ENCODE data around the gene CRYGN. TPM values are rescaled to one million over a fixed set of nuclear protein-coding genes. Genes with fewer than 3 reads are reported as not detected.

CRYGN gene
- total RNA-seq, 4 donors from 2014 or later, result 1.0 TPM; not detected in 3

DNA sequence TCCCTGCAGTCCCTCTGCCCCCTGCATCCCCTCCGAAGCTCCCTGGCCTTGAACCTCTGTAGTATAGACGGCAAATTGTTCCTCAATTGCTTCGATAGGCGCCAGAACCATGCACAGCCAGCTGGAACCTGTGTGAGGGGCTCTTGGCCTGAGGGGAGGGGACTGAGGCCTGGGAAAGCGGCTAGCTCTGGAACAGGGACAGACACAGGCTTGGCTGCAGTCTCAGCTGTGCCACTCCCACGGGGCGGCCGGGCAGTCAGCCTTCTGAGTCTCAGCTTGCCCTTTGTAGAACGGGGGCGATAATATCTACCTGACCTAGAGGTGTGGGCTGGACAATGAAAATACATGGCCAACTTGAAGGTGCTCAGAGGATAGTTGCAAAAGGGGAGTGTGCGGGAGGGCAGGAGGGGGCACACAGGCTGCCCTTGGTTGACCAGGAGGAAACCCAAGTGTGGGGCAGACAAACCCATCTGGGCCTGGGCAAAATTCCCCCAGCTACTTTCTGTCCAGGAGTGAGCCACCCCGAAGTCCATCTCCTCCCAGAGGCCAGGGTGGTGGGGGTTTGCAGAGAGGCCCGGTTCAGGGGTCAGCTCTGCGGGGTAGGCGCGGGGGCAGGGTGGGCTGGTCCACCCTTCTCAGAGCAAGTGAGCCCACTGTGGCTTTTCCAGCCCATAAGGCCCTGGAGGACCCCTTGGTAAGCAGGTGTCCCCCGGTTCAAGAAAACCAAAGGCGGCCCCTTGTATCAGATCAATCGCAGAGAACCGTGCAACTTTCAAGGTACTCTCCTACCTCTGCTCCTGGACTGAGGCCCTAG lies 4.6 kb downstream of the CRYGN start:
- DNase-seq (ENCODE audit: low spot score) (no peak), ATAC-seq (ENCODE audit: low FRiP score) (no peak)
- TF ChIP-seq, protein P1, sequence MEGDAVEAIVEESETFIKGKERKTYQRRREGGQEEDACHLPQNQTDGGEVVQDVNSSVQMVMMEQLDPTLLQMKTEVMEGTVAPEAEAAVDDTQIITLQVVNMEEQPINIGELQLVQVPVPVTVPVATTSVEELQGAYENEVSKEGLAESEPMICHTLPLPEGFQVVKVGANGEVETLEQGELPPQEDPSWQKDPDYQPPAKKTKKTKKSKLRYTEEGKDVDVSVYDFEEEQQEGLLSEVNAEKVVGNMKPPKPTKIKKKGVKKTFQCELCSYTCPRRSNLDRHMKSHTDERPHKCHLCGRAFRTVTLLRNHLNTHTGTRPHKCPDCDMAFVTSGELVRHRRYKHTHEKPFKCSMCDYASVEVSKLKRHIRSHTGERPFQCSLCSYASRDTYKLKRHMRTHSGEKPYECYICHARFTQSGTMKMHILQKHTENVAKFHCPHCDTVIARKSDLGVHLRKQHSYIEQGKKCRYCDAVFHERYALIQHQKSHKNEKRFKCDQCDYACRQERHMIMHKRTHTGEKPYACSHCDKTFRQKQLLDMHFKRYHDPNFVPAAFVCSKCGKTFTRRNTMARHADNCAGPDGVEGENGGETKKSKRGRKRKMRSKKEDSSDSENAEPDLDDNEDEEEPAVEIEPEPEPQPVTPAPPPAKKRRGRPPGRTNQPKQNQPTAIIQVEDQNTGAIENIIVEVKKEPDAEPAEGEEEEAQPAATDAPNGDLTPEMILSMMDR (IDR thresholded peaks at IDR 0.05), result no peak

DNA sequence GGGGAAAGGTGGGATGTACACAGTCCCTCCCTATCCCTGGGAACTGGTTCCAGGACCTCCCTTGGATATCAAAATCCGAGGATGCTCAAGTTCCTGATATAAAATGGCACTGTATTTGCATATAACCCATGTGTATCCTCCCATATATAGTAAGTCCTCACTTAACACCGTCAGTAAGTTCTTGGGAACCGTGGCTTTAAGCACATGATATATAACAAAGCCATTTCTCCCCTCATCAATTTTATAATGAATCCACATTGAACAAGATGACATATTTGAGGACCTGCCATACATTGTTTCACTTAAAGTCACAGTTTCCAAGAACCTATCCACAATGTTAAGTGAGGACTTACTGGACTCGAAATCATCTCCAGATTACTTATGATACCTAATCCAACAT lies 5.4 kb downstream of the CRYGN start:
- no peak for ATAC-seq (ENCODE audit: low FRiP score)
- DNase-seq (ENCODE audit: low spot score), result no peak
- TF ChIP-seq, protein P1 (IDR thresholded peaks at IDR 0.05), result no peak

DNA sequence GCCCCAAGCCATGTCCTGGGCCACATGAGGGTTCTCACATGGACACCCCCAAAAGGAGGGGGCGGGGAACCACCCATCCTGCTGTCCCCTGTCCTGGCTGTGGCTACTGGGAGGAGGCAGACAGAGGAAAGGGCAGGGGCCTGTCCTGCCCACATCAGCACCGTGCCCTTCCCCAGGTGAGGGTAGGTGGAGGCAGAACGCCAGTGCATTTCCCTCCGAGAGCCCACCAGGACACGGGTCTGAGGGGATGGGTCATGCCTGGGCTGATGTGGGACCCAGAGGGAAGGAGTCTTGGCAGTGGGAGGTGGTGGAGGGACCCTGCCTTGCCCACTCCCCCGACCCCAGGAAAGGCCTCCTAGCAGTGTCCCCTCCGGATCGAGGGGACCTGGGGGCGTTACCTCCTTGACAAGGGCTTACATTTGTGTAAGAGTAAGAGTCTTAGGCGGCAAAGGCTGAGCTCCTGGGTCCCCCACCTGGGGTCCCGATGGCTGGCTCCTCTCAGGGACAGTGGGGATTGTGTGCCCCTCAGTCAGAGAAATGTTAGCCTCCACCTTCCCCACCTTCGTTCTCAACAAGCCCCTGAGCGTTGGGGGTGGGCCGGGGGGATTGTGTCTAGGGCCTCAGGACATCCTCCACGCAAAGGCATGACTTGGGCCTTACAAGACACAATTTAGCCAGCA lies 6.1 kb downstream of the CRYGN start:
- TF ChIP-seq, protein P1 (IDR thresholded peaks at IDR 0.05), result no peak
- DNase-seq (ENCODE audit: low spot score) (no peak), ATAC-seq (ENCODE audit: low FRiP score) (no peak)

GRCh38 chr7:151432658-151433521 lies 7.1 kb downstream of the CRYGN start:
- DNase-seq (ENCODE audit: low spot score), result no peak
- TF ChIP-seq, protein P1 (IDR thresholded peaks at IDR 0.05), result no peak
- no peak for ATAC-seq (ENCODE audit: low FRiP score)

DNA sequence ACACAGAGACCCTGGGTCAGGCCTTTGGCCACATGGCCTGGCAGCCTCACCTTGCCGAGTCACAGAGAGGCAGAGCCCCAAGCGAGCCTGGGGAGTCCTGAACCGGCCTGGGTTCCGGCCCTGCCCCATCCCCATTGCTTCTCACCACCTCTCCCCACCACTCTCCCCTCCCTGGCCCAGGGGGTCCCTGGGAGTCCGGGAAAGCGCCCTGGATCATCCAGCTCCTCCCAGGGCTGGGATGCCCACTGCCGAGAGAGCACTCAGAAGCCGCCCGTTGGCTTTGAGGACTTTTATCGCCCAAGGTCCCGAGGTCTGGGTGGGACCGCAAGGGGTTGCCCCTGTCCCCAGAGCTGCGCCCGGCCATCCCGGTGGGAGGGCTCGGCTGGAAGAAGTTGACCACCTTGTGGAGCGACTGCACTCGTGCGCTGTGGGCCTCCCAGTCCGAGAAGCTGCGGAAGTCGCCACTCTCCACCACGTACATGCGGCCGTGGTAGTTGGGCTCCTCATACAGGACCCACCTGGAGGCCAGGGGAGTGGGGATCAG lies 8.1 kb downstream of the CRYGN start:
- TF ChIP-seq, protein P1 (IDR thresholded peaks at IDR 0.05), result no peak
- no peak for ATAC-seq (ENCODE audit: low FRiP score)
- DNase-seq (ENCODE audit: low spot score), result no peak

GRCh38 chr7:151431281-151431767 lies 8.6 kb downstream of the CRYGN start:
- ATAC-seq (ENCODE audit: low FRiP score) (no peak), DNase-seq (ENCODE audit: low spot score) (no peak)
- TF ChIP-seq, protein P1 (IDR thresholded peaks at IDR 0.05), result no peak
